ENCODE measurements around the gene GARS1.

- TF ChIP-seq YY1 (IDR thresholded peaks at IDR 0.05; ENCODE audit: low read depth) (no peak), MAX (IDR thresholded peaks at IDR 0.05) (no peak), RAD21 (IDR thresholded peaks at IDR 0.05; ENCODE audit: low read depth) (no peak), REST (IDR thresholded peaks at IDR 0.05; ENCODE audit: low read depth) (no peak), EP300 (IDR thresholded peaks at IDR 0.05; ENCODE audit: borderline replicate concordance) (no peak), TCF12 (IDR thresholded peaks at IDR 0.05; ENCODE audit: low read depth) (no peak), CREB1 (IDR thresholded peaks at IDR 0.05; ENCODE audit: low read depth) (no peak), CEBPB (IDR thresholded peaks at IDR 0.05) (no peak)
Measured at GRCh38 chr7:30617359-30617758, 22.7 kb downstream of the GARS1 start.
